SH-SY5Y (cell line): ENCODE results near the gene NFATC2.

ENCODE experiments used
- GATA2 ChIP-seq: IDR thresholded peaks from 2 replicates; pipeline ENCODE4 v1.6.1; 2011; ENCODE audit warnings: mild to moderate bottlenecking, low read depth, low read length
- GATA3 ChIP-seq: IDR thresholded peaks from 2 replicates; pipeline ENCODE4 v1.6.1; 2011; ENCODE audit warnings: low read depth, mild to moderate bottlenecking, low read length, moderate library complexity

NFATC2 gene

DNA sequence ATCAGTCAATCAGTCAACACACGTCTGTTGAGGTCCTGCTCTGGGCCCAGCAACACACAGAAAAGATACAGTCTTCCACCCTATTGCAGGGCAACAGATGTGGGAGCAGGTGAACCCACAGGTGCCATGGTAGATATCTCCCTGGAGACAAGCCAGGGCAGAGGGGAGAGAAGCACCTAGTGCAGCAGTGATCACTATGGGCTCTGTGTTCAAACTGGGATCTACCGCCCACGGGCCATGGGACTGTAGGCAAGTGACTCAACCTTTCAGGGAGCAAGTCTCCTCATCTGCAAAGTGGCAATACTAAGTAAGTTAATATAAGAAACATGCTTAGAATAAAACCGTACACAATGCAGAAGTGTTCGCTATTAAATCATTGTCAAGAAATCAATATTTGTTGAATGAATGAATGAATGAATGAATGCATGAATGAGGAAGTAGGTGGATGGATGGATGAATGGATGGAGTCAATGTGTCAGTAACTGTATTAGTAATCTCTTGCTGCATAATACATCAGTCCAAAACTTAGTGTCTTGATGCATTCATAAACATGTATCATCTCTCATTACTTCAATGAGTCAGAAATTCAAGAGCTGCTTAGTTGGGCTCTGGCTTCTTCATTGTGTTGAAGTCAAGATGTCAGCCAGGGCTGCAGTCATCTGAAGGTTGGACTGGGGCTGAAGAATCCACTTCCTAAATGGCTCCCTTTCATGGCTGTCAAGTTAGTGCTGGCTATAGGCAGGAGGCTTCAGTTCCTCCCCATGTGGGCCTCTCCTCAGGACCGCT lies 31.9 kb upstream of the NFATC2 start:
- no peak for TF ChIP-seq GATA2
- no peak for TF ChIP-seq GATA3

DNA sequence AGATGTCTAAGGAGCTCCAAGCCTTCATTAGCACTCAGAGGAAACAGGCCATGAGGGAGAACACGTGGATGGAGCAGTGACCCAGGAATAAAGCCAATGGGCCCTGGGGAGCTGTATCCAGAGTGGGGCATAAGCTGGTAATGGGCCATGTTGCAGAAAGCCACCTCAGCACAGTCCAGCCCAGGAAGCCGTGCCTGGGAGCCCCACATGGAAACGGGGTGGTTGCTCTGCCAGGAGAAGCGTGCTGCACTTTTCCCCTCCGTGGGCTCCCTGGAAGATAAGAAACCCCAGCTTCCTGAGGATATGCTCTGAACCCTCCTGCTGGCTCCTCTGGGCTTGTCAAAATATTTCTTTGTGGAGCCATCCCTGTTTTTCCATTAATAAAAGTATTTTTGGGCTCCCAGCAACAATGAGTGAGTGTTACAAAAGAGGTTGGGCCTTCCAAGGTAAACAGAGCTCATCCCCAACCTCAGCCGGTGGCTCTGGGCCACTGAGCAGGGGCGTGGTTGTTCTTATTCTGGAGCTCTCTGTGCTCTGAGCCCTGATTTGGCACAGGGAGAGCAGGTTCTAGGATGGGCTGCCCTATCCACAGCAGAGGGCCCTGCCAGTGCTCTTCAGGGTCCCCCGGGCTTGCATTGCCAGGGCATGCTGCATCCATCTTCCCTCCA lies 31.2 kb upstream of the NFATC2 start:
- TF ChIP-seq GATA3 = no peak
- no peak for TF ChIP-seq GATA2

- TF ChIP-seq GATA2 (no peak), GATA3 (no peak)
Measured at GRCh38 chr20:51571460-51571794, 28.9 kb upstream of the NFATC2 start.

DNA sequence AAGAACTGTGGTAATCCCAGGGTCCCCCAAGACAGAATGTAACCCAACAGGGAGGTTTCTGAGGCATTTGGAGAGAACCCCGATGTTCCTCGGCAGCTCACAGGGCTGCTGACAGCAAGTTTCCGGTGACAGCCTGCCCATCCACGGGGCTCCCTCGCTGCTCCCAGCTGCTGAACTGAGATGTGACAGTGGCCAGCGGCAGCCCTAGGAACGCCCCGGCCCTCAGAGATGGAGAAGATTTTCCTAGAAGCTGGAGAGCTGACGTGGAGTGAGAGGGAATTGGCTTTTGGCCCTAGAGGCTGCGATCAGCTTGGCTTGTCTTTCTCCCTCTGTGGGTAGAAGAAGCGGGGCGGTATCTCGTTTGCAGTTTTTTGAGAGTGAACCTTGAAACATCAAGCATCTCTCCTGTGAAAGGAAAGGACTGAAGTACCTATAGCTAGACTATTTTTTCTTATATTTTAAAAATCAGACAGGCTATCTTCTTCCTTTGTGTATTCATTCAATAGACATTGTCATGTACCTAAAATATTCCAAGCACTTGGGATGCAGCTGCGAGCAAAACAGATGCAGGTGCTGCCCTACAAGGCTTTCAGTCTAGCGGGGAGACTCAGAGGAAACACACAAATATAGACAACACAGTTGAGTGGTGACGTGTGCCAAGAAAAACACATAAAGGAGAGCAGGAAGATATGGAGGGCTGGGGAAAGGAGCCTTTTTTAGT lies 28.4 kb upstream of the NFATC2 start:
- no peak for TF ChIP-seq GATA3
- TF ChIP-seq GATA2 = no peak

DNA sequence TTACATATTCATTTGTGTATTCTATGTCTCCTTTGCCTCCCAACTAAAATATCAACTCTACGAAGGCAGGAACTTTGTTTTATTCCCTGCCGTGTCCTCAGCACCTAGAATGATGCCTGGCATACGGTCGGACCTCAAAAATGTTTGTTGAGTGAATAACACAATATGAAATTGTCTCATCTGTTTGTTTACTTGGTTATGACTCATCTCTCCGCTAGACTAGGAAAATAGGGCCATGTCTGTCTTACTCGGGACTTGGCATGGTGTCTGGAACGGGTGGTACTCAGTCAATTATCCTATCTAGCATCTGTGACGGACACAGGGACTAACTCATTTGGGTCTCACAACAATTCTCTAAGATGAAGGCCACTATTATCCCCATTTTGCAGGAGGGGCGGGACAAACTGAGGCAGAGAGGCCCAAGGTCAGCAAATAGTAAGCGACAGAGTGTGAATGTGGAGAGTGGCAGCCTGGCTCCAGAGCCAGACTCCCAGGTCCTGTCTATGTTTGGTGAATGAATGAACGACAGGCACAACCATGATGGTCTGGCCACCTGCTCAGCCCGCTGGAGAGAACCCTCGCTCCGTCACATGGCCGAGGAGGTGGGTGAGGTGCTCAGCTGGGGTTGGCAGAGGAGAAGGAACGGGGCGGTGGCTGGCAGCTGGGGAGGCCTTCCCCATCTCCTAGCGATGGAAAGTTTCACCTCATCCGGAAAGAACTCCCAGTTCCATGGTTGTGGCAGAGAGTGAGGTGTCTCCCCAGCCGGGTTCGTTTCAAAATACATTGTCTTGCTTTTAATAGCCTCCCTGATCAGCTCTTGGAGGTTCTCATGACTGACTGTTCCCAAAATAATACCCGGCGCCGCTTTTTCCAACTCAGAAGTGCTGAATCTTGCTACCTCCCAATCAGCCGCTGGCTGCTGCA lies 27.6 kb upstream of the NFATC2 start:
- TF ChIP-seq GATA3 = no peak
- TF ChIP-seq GATA2 = no peak

DNA sequence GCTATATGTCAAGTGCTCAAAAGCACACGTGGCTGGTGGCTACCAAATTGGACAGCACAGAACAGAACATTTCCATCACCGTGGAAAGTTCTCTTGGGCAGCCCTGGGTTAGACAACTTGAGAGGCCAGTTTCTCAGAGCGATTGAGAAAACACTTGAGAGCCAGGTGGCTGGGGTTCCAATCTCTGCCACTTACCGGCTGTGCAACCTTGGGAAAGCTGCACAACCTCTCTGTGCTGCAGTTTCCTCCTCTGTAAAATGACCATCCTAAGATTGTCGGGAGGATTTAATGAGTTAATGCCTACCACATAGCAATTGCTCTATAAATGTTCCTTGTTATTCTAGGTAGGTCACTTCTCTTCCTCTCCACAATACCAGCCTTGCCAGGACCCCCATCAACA lies 25.1 kb upstream of the NFATC2 start:
- TF ChIP-seq GATA2 (no peak), GATA3 (no peak)

- TF ChIP-seq GATA3 (no peak), GATA2 (no peak)
Measured at GRCh38 chr20:51566594-51566993, 24.1 kb upstream of the NFATC2 start.

- TF ChIP-seq GATA3 (no peak), GATA2 (no peak)
Measured at GRCh38 chr20:51565298-51566144, 23.0 kb upstream of the NFATC2 start.

DNA sequence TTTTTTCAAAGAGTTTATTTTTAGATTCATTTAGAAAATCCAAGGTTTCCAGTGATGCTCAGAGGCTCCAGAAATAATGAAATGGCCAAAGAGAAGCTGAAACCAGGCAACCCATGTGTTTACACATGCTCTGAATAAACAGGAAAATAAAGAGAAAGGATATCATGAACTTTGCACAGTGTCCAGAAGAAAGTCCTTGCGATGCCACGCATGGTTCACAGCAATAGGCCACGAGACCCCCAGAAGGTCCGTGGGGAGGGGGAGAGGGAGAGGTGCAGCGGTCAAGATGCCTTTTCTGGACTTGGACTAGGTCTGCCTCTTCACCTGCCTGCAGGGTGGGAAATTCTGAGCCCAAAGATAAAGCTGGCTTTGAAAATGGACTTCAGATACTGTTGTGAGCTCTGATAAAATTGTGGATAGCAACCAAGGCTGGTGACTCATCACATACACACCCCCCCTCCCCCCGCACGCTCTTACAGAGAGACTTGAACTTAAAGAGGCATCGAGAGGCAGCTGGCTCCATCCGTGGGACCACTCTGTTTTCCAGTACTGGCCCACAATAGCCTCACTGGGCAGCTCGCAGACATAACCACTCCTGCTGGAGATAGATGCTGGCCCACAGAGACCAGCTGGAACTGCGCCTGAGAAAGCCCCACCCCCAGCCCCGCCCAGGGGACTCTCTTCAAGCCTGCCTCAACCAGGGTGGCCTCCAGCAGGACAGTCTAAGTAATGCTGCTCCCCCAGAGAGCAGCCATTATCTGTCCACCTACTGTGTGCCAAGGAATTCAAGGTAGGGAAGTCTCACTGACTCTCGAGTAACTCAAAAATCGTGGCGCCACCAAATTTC lies 21.2 kb upstream of the NFATC2 start:
- TF ChIP-seq GATA3 = no peak

DNA sequence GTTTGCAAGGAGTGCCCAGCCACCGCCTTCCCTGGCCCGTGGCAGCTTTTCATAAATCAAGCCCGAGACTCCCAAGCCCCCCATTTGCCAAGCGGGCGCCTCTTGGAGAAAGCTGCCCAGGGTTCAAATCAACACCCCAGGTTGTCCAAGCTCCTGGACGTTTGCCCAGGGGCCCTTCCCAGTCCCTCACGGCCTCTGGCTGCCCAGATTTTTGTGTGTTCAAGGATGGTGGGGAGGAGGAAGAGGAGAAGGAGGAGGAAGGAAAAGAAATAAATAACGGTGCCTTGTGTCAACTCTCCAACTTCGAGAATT lies 20.6 kb upstream of the NFATC2 start:
- no peak for TF ChIP-seq GATA3
- no peak for TF ChIP-seq GATA2

DNA sequence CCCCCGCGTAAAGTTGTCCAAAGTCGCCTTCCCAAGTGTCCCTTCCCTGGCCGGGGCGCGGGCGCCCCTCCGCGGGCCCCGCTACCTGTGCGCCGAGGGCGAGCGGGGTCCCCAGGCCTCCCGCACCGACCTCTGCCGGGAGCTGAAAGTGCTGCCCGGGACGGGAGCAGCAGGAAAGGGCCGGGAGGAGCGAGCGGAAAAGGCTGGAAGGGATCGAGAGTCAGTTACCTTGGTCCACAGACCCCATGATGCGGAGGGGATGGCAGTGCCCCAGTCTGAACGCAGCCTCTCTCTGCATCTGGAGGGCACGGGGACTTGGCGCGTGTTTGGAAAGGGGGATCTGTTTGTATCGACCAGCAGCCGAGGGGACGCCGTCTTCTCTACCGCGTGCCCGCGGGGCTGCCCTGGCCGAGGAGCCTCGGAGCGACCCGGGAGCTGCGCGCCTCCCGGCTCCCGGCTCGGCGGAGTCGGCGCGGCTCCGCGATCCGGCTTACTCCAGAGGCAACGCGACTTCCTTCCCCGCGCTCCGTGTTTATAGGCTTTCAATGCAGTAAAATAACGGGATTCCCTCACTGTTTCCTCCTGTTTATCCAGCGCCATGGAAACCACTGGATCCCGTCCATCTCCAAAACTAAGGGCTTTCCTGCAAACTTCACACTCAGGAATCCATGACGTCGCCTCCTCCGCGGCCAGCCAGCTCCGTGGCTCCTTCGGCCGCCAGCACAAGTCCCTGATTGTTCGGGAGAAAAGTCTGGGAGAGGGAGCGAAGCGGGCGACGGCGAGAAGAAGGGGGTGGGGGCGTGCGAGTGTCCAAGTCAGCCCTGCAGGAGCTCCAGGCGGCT lies 20.0 kb upstream of the NFATC2 start:
- TF ChIP-seq GATA2 = no peak
- TF ChIP-seq GATA3 = no peak

DNA sequence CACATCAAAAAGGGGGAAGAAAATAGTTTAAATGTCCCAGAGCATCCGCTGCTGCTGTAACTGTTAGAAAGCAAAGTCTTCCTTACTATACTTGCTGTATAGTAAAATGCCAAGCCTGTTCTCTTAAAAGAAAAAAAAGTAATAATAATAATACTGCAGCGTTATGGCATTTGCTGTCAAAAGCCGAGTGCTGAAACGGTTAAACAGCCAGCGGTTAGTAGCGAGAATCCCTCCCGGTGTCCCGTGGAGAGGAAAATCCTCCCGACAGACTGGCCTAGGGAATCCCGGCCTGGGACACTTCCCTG lies 19.5 kb upstream of the NFATC2 start:
- no peak for TF ChIP-seq GATA3
- TF ChIP-seq GATA2 = no peak
